Measurements from ENCODE around the gene STRIP1. TPM values are rescaled to one million over a fixed set of nuclear protein-coding genes. Genes with fewer than 3 reads are reported as not detected.

The STRIP1 gene
- total RNA-seq, 1 donor from 2014 or later: 18.1 TPM

DNA sequence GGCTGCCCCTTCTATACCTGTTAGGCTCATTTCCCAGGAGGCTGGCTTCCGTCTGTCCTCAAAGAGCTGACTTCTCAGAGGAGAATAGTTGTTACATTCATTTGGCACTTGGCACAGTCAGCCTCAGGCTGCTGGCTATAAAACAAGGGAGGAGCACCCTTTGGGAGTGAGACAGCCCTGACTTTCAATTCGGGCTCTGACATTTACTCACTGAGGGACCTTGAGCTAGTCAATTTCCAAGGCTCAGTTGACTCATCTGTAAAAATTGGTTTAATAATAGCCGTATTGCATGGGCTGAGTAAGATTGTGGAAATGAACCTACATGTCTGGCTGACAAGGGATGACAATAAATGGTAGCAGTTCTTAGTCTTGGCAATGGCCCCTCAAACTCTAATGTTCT lies 22.4 kb downstream of the STRIP1 start:
- DNase-seq: no peak
- H3K36me3 ChIP-seq: peaks cover 64% of the 10 kb centered on the region
- intact Hi-C loops (cut with micrococcal nuclease): no loop called here
- no peak overlapping the region for H3K27ac ChIP-seq (replicated peaks)
- no peaks in the 10 kb centered on the region for H3K27me3 ChIP-seq (ENCODE audit: low read depth)
- H3K9me3 ChIP-seq (replicated peaks): no peaks in the 10 kb centered on the region
- TF ChIP-seq, protein P1, sequence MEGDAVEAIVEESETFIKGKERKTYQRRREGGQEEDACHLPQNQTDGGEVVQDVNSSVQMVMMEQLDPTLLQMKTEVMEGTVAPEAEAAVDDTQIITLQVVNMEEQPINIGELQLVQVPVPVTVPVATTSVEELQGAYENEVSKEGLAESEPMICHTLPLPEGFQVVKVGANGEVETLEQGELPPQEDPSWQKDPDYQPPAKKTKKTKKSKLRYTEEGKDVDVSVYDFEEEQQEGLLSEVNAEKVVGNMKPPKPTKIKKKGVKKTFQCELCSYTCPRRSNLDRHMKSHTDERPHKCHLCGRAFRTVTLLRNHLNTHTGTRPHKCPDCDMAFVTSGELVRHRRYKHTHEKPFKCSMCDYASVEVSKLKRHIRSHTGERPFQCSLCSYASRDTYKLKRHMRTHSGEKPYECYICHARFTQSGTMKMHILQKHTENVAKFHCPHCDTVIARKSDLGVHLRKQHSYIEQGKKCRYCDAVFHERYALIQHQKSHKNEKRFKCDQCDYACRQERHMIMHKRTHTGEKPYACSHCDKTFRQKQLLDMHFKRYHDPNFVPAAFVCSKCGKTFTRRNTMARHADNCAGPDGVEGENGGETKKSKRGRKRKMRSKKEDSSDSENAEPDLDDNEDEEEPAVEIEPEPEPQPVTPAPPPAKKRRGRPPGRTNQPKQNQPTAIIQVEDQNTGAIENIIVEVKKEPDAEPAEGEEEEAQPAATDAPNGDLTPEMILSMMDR (IDR thresholded peaks at IDR 0.05; ENCODE audit: borderline replicate concordance): no peak
- H3K4me1 ChIP-seq: peaks cover 25% of the 10 kb centered on the region
- H3K4me3 ChIP-seq: no peak overlapping the region

DNA sequence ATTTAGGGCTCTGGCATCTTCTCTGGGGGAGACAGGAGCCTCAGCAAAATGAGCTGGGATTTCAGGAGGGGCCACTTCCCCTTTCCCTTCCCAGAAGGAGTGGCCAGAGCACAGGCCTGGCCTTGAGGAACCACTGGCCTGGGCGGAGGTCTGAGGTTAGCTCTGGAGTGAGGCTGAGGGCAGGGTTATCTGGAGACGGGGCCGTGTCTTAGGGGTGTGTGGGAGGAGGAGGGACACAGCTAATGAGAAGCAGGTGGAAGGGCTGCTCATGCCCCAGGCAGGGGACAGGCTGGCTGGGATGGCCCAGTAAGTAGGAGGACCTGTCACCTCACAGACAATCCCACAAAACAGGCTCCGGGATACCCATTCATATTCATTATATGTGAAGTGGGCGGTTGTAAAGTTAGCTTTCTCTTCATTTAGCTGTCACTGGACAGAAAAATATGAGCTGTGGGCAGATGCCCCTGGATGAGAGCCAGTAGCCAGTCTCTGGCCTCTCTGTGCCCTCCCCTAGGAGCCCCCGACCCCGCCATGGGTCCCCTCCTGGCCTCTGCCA lies 23.6 kb downstream of the STRIP1 start:
- H3K36me3 ChIP-seq: peaks cover 51% of the 10 kb centered on the region
- TF ChIP-seq, protein P1 (IDR thresholded peaks at IDR 0.05; ENCODE audit: borderline replicate concordance): no peak

DNA sequence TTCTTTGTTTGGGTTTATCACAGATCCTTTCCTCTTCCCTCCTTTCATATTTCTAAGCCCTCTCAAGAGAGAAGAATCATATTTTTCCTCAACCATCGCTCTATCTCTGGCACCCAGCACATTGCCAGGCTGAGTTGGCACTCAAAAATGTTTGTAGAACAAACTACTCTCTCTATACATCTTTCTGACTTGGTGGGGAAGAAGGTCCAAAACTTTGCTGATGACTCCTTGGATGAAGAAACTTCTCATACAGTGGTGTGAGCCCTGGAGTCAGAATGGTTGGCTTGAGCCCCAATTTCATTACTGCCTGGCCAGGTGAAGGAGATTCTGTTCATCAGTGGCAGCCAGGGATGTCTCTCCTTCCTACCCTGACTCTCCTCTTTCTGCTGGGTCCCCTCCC lies 24.2 kb downstream of the STRIP1 start:
- no peak overlapping the region for H3K4me3 ChIP-seq
- no peak overlapping the region for H3K27ac ChIP-seq (replicated peaks)
- no peaks in the 10 kb centered on the region for H3K27me3 ChIP-seq (ENCODE audit: low read depth)
- intact Hi-C loops (cut with micrococcal nuclease): no loop called here
- TF ChIP-seq, protein P1 (IDR thresholded peaks at IDR 0.05; ENCODE audit: borderline replicate concordance): no peak
- peaks cover 27% of the 10 kb centered on the region for H3K4me1 ChIP-seq
- H3K9me3 ChIP-seq (replicated peaks): no peaks in the 10 kb centered on the region
- DNase-seq: no peak
- H3K36me3 ChIP-seq: peaks cover 46% of the 10 kb centered on the region

More for the DNA sequence above, 23.6 kb downstream of the STRIP1 start:
- Histone ChIP-seq H3K4me3 (no peak overlapping the region), H3K9me3 (replicated peaks) (no peaks in the 10 kb centered on the region), H3K27me3 (ENCODE audit: low read depth) (no peaks in the 10 kb centered on the region), H3K27ac (replicated peaks) (no peak overlapping the region), H3K4me1 (peaks cover 23% of the 10 kb centered on the region)
- intact Hi-C loops (cut with micrococcal nuclease): no loop called here
- DNase-seq: no peak

DNA sequence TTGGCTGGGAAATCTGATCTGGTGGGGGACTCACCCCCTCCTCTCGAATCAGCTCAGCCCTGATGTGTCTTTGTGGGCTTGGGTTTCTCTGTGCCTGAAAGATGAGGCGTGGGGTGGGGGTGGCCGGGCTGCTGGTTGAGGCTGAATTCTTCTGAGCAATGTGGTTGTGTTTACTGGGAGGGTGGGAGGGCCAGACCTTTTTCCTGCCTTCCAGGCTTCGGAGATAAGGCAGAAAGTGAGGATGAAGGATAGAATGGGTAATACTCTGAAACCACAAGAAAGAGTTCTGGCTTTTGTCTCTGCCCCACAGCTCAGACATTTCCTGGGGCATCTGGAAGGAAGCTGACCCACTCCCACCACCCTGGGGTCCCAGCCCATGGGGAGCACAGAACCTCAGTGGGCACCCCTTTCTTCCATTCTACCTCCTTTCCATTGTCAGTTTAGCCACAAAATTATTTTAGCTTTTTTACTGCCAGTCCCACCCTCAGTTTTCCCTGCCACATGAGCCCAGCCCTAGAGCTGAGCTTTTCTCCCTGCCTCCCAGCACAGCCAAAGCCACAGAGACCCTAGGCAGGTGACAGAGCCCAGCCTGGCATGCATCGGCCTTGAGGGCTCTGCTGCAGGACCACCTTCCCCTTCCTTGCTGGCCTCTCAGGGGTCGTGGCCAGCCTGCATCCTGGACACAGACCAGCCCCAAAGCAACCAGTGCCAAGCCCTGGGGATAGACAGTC lies 24.9 kb downstream of the STRIP1 start:
- Histone ChIP-seq H3K4me3 (no peak overlapping the region), H3K27me3 (ENCODE audit: low read depth) (no peaks in the 10 kb centered on the region), H3K9me3 (replicated peaks) (no peaks in the 10 kb centered on the region), H3K36me3 (peaks cover 39% of the 10 kb centered on the region), H3K27ac (replicated peaks) (no peak overlapping the region), H3K4me1 (peaks cover 21% of the 10 kb centered on the region)
- DNase-seq: no peak
- intact Hi-C loops (cut with micrococcal nuclease): no loop called here
- TF ChIP-seq, protein P1 (IDR thresholded peaks at IDR 0.05; ENCODE audit: borderline replicate concordance): no peak

DNA sequence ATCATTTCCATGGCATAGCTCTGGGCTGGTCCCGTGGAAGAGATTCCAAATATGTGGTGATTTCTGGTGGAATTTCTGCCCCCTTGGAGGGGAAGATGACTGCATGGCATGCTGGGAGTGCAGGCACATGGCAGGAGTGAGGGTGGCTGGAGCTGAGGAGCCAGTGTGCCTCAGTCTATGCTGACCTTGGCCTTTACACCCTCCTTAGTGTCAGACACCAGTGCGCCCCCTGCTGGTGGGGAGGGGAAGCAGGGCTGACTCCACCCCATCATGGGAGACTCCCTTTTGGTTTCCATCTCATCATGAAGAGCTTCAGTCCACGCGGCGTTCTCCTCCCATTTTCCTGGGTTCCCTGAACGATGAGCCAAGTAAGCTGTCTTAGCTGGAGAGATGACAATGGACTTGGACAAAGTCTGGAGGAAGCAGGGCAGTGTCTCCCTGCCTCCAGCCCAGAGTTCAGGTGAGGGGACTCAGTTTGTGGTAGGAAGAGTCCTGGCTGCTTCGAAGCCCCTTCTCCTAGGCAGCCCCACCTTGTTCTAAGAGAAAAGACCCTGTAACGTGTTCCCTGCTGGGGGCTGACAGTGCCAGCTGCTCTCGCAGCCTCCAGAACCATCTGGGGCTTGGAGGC lies 25.7 kb downstream of the STRIP1 start:
- Histone ChIP-seq H3K27ac (replicated peaks) (no peak overlapping the region), H3K4me3 (no peak overlapping the region), H3K27me3 (ENCODE audit: low read depth) (peaks cover 1% of the 10 kb centered on the region), H3K9me3 (replicated peaks) (no peaks in the 10 kb centered on the region), H3K36me3 (peaks cover 30% of the 10 kb centered on the region), H3K4me1 (peaks cover 17% of the 10 kb centered on the region)
- TF ChIP-seq, protein P1 (IDR thresholded peaks at IDR 0.05; ENCODE audit: borderline replicate concordance): peak; percentile 73
- intact Hi-C loops (cut with micrococcal nuclease): no loop called here
- DNase-seq: no peak
